GM19035 (cell line): ENCODE data around the gene ZNF783.
"Not testable (repeated sequence)": the region's sequence is repeated elsewhere in the genome, so short reads cannot be mapped to it uniquely, and the experiment has no call there.

Source experiments
- ATAC-seq: cut with Tn5 transposase; IDR thresholded peaks from one replicate; pipeline ENCODE4 v1.9.1; 2021; ENCODE audit not compliant: unreplicated experiment

ZNF783 gene

GRCh38 chr7:149329265-149329664, 67.3 kb downstream of the ZNF783 start:
- ATAC-seq: no peak

- ATAC-seq: no peak
These were observed 67.9 kb downstream of the ZNF783 start for GRCh38 chr7:149329766-149330334.

- no peak for ATAC-seq
These were observed 69.0 kb downstream of the ZNF783 start for GRCh38 chr7:149330914-149331567.

GRCh38 chr7:149332602-149333320, 70.8 kb downstream of the ZNF783 start:
- not testable (repeated sequence) for ATAC-seq

GRCh38 chr7:149333321-149333717, 71.3 kb downstream of the ZNF783 start:
- ATAC-seq: no peak

- ATAC-seq: no peak
These were observed 72.2 kb downstream of the ZNF783 start for GRCh38 chr7:149334219-149334618.
